GM19324 (cell line): ENCODE measurements around the gene SOX10.

ENCODE experiments used
- ATAC-seq: cut with Tn5 transposase; IDR thresholded peaks from one replicate; pipeline ENCODE4 v1.9.1; 2021; ENCODE audit warnings: mild to moderate bottlenecking, moderate library complexity; ENCODE audit not compliant: unreplicated experiment, low FRiP score

The SOX10 gene

GRCh38 chr22:38017272-38017920 lies 33.0 kb upstream of the SOX10 start:
- ATAC-seq: no peak

GRCh38 chr22:38016182-38017151 lies 32.1 kb upstream of the SOX10 start:
- ATAC-seq: no peak

- ATAC-seq: no peak
Measured at GRCh38 chr22:38014083-38014482, 29.7 kb upstream of the SOX10 start.

GRCh38 chr22:38012604-38013072 lies 28.3 kb upstream of the SOX10 start:
- ATAC-seq: no peak

- ATAC-seq: no peak
Measured at GRCh38 chr22:38009000-38009806, 24.8 kb upstream of the SOX10 start.

- ATAC-seq: no peak
Measured at GRCh38 chr22:38007330-38007902, 23.1 kb upstream of the SOX10 start.

- ATAC-seq: no peak
Measured at GRCh38 chr22:38006906-38007305, 22.6 kb upstream of the SOX10 start.

GRCh38 chr22:38005943-38006342 lies 21.6 kb upstream of the SOX10 start:
- ATAC-seq: no peak

GRCh38 chr22:37999640-38000272 lies 15.4 kb upstream of the SOX10 start:
- ATAC-seq: no peak

- no peak for ATAC-seq
Measured at GRCh38 chr22:37999236-37999635, 14.9 kb upstream of the SOX10 start.

GRCh38 chr22:37998543-37998942 lies 14.2 kb upstream of the SOX10 start:
- no peak for ATAC-seq

- no peak for ATAC-seq
Measured at GRCh38 chr22:37996515-37997246, 12.3 kb upstream of the SOX10 start.

GRCh38 chr22:37996079-37996478 lies 11.7 kb upstream of the SOX10 start:
- ATAC-seq: no peak

- ATAC-seq: no peak
Measured at GRCh38 chr22:37995460-37995859, 11.1 kb upstream of the SOX10 start.

GRCh38 chr22:37994982-37995381 lies 10.6 kb upstream of the SOX10 start:
- ATAC-seq: no peak

- ATAC-seq: no peak
Measured at GRCh38 chr22:37994049-37994448, 9.7 kb upstream of the SOX10 start.

- ATAC-seq: no peak
Measured at GRCh38 chr22:37991731-37992442, 7.5 kb upstream of the SOX10 start.

- no peak for ATAC-seq
Measured at GRCh38 chr22:37990862-37991261, 6.5 kb upstream of the SOX10 start.

GRCh38 chr22:37990301-37990700 lies 5.9 kb upstream of the SOX10 start:
- ATAC-seq: no peak
